Small intestine (tissue), 7 donors: ENCODE results near the gene GLG1. TPM values are rescaled to one million over a fixed set of nuclear protein-coding genes. Genes with fewer than 3 reads are reported as not detected.
A peak's percentile ranks its signal among the peaks of the same experiment; 100 is the strongest.

Experiments
- DNase-seq, 2 donors: peaks; one replicate each; pipeline versions ENCODE4 v3.0.0 to v3.0.0-alpha.2; 2013
- FAIRE-seq: peaks from 2 replicates; lab custom pipeline; 2012; peaks lifted over from hg19 to GRCh38; lab: Jason Lieb, UNC
- H3K27ac ChIP-seq, 3 donors: one replicate each; pipeline ENCODE4 v1.5.1; 2013; ENCODE audit warnings: low read length in 2 of 3, mild to moderate bottlenecking in 2 of 3, control low read depth in 1 of 3, inconsistent platforms in 1 of 3, low read depth in 1 of 3, moderate library complexity in 1 of 3
- H3K27me3 ChIP-seq, 3 donors: one replicate each; pipeline ENCODE4 v1.6.1; 2013; ENCODE audit warnings: low read length in 3 of 3, inconsistent platforms in 1 of 3; ENCODE audit not compliant: control insufficient read depth in 3 of 3, insufficient read depth in 3 of 3
- H3K36me3 ChIP-seq, 3 donors: one replicate each; pipeline ENCODE4 v1.6.1; 2013; ENCODE audit warnings: low read length in 3 of 3, inconsistent platforms in 1 of 3, low read depth in 1 of 3, mild to moderate bottlenecking in 1 of 3, moderate library complexity in 1 of 3; ENCODE audit not compliant: control insufficient read depth in 3 of 3, insufficient read depth in 2 of 3
- H3K4me1 ChIP-seq, 3 donors: one replicate each; pipeline ENCODE4 v1.6.1; 2013; ENCODE audit warnings: low read length in 2 of 3, inconsistent platforms in 1 of 3, low read depth in 1 of 3, mild to moderate bottlenecking in 1 of 3, moderate library complexity in 1 of 3; ENCODE audit not compliant: control insufficient read depth in 3 of 3, insufficient read depth in 2 of 3
- H3K4me3 ChIP-seq, 3 donors: one replicate each; pipeline ENCODE4 v1.5.1; 2013; ENCODE audit warnings: low read length in 3 of 3, control low read depth in 1 of 3, inconsistent platforms in 1 of 3, low read depth in 1 of 3, mild to moderate bottlenecking in 1 of 3, moderate library complexity in 1 of 3
- H3K9me3 ChIP-seq, 2 donors: one replicate each; pipeline ENCODE4 v1.6.1; 2013; ENCODE audit warnings: low read depth in 1 of 2, low read length in 1 of 2; ENCODE audit not compliant: control insufficient read depth in 2 of 2, insufficient read depth in 1 of 2
- WGBS, 3 donors: extraction: QIAGEN DNeasy Blood & Tissue Kit; methylation state at CpG; one replicate each; pipeline ENCODE4 v1.1.7; 2013; 5-methylcytosine and 5-hydroxymethylcytosine counted together
- polyA plus RNA-seq, 4 donors: library from polyadenylated mRNA; stranded (reverse) in 3 of 4; unstranded in 1 of 4; fragments of 200-250 nt in 3 of 4; fragments of 120-200 nt in 1 of 4; gene quantifications; one replicate each; pipeline versions ENCODE4 v1.2.1 to v1.2.3, GENCODE V29; 2013
- donor health status: healthy with polysubstance abuse.
- donor health status: control.
- donor health status: control.
- donor health status: Bipolar disorder and iron deficiency.
- donor health status: healthy.

The GLG1 gene
- polyA plus RNA-seq, 4 donors = 12.2 to 102 (median 28.2) TPM

GRCh38 chr16:74455213-74455612 is 151.7 kb downstream of the GLG1 start:
- DNase-seq (no peak), FAIRE-seq (no peak)
- Histone ChIP-seq H3K4me1 (peaks cover 0 to 8% (median under 1%) of the 10 kb centered on the region in 3 donors), H3K27me3 (no peaks in the 10 kb centered on the region), H3K36me3 (peaks cover 22 to 82% (median 22%) of the 10 kb centered on the region in 3 donors), H3K27ac (peak overlapping the region in 2 of 3 donors; percentile 4 to 55), H3K4me3 (no peak overlapping the region), H3K9me3 (no peaks in the 10 kb centered on the region)
- 80 to 94% (median 94%) methylated on average over 7 of the region's 7 CpGs for WGBS, 3 donors

GRCh38 chr16:74451951-74452758 is 154.8 kb downstream of the GLG1 start:
- 85 to 96% (median 95%) methylated on average over 14 of the region's 14 CpGs for WGBS, 3 donors

GRCh38 chr16:74450967-74451760 is 155.8 kb downstream of the GLG1 start:
- 94 to 95% (median 94%) methylated on average over 19 to 20 of the region's 20 CpGs for WGBS, 3 donors
- Histone ChIP-seq H3K36me3 (peaks cover 11 to 76% (median 18%) of the 10 kb centered on the region in 3 donors), H3K4me1 (peaks cover 12 to 32% (median 15%) of the 10 kb centered on the region in 3 donors), H3K27me3 (no peaks in the 10 kb centered on the region), H3K4me3 (no peak overlapping the region), H3K27ac (peak overlapping the region in 1 of 3 donors; percentile 22), H3K9me3 (no peaks in the 10 kb centered on the region)
- DNase-seq (no peak), FAIRE-seq (no peak)

More at GRCh38 chr16:74451951-74452758, 154.8 kb downstream of the GLG1 start:
- FAIRE-seq (no peak), DNase-seq (no peak)
- Histone ChIP-seq H3K4me1 (peaks cover 12 to 32% (median 15%) of the 10 kb centered on the region in 3 donors), H3K36me3 (peaks cover 16 to 80% (median 18%) of the 10 kb centered on the region in 3 donors), H3K9me3 (no peaks in the 10 kb centered on the region), H3K4me3 (no peak overlapping the region), H3K27me3 (no peaks in the 10 kb centered on the region), H3K27ac (no peak overlapping the region)

GRCh38 chr16:74450236-74450635 is 156.7 kb downstream of the GLG1 start:
- peaks cover 12 to 31% (median 15%) of the 10 kb centered on the region in 3 donors for H3K4me1 ChIP-seq
- no peak for FAIRE-seq
- no peaks in the 10 kb centered on the region for H3K9me3 ChIP-seq
- no peak overlapping the region for H3K4me3 ChIP-seq
- H3K27ac ChIP-seq = peak overlapping the region; percentile 67 to 92 (median 70)
- H3K27me3 ChIP-seq = no peaks in the 10 kb centered on the region
- DNase-seq = no peak
- peaks cover 9 to 75% (median 15%) of the 10 kb centered on the region in 3 donors for H3K36me3 ChIP-seq
- WGBS, 3 donors = 93 to 98% (median 96%) methylated on average over 3 of the region's 3 CpGs

GRCh38 chr16:74449470-74449869 is 157.4 kb downstream of the GLG1 start:
- no peak for DNase-seq
- Histone ChIP-seq H3K4me1 (peaks cover 12 to 24% (median 15%) of the 10 kb centered on the region in 3 donors), H3K4me3 (no peak overlapping the region), H3K27me3 (no peaks in the 10 kb centered on the region), H3K27ac (peak overlapping the region; percentile 67 to 92 (median 70)), H3K36me3 (peaks cover 9 to 68% (median 12%) of the 10 kb centered on the region in 3 donors), H3K9me3 (no peaks in the 10 kb centered on the region)
- WGBS, 3 donors = 95 to 98% (median 95%) methylated on average over 5 of the region's 5 CpGs
- FAIRE-seq = no peak

- no peak overlapping the region for H3K4me3 ChIP-seq
- peak overlapping the region; percentile 67 to 92 (median 70) for H3K27ac ChIP-seq
- peaks cover 12 to 24% (median 15%) of the 10 kb centered on the region in 3 donors for H3K4me1 ChIP-seq
- WGBS, 3 donors = 53 to 64% (median 56%) methylated on average over 8 of the region's 8 CpGs
- no peaks in the 10 kb centered on the region for H3K9me3 ChIP-seq
- peaks cover 9 to 64% (median 12%) of the 10 kb centered on the region in 3 donors for H3K36me3 ChIP-seq
- DNase-seq = peak; percentile 51 to 91
- FAIRE-seq = no peak
- no peaks in the 10 kb centered on the region for H3K27me3 ChIP-seq
Observed at GRCh38 chr16:74448990-74449389, 157.9 kb downstream of the GLG1 start.

GRCh38 chr16:74447578-74447977 is 159.3 kb downstream of the GLG1 start:
- H3K27me3 ChIP-seq = no peaks in the 10 kb centered on the region
- peaks cover 4 to 51% (median 7%) of the 10 kb centered on the region in 3 donors for H3K36me3 ChIP-seq
- no peak for FAIRE-seq
- H3K9me3 ChIP-seq = no peaks in the 10 kb centered on the region
- peak overlapping the region; percentile 66 to 70 (median 67) for H3K27ac ChIP-seq
- DNase-seq = no peak
- no peak overlapping the region for H3K4me3 ChIP-seq
- H3K4me1 ChIP-seq = peaks cover 12 to 24% (median 15%) of the 10 kb centered on the region in 3 donors
- WGBS, 3 donors = 92 to 99% (median 96%) methylated on average over 5 of the region's 5 CpGs

GRCh38 chr16:74446866-74447265 is 160.0 kb downstream of the GLG1 start:
- FAIRE-seq = no peak
- Histone ChIP-seq H3K4me3 (no peak overlapping the region), H3K36me3 (peaks cover 4 to 45% (median 4%) of the 10 kb centered on the region in 3 donors), H3K27ac (no peak overlapping the region), H3K27me3 (no peaks in the 10 kb centered on the region), H3K9me3 (no peaks in the 10 kb centered on the region), H3K4me1 (peaks cover 12 to 24% (median 15%) of the 10 kb centered on the region in 3 donors)
- WGBS, 3 donors = 95 to 97% (median 95%) methylated on average over 8 of the region's 8 CpGs
- no peak for DNase-seq
